Esophagus muscularis mucosa (tissue), 4 donors: Measurements from ENCODE around the gene TMEM271. TPM values are rescaled to one million over a fixed set of nuclear protein-coding genes. Genes with fewer than 3 reads are reported as not detected.

Experiments
- DNase-seq: peaks from one replicate; pipeline ENCODE4 v3.0.0-alpha.2; 2017; ENCODE audit errors: extremely low spot score
- H3K27ac ChIP-seq, 4 donors: fragments of 200-600 bp; sonication (generic); replicated peaks in 1 of 4; 1 replicate in 3 of 4; 2 replicates in 1 of 4; pipeline ENCODE4 v1.5.1; 2016 to 2019; ENCODE audit warnings: mild to moderate bottlenecking in 1 of 4
- H3K27me3 ChIP-seq, 4 donors: fragments of 200-600 bp; sonication (generic); one replicate each; pipeline versions ENCODE4 v1.5.1 to v1.6.0; 2016 to 2019
- H3K36me3 ChIP-seq, 4 donors: fragments of 200-600 bp; sonication (generic); one replicate each; pipeline ENCODE4 v1.5.1; 2016 to 2019
- H3K4me1 ChIP-seq, 4 donors: fragments of 200-600 bp; sonication (generic); one replicate each; pipeline ENCODE4 v1.5.1; 2016 to 2019
- H3K4me3 ChIP-seq, 4 donors: fragments of 200-600 bp; sonication (generic); 1 replicate in 2 of 4; 2 replicates in 2 of 4; pipeline ENCODE4 v1.5.1; 2016 to 2019; ENCODE audit warnings: mild to moderate bottlenecking in 4 of 4, moderate library complexity in 1 of 4
- H3K9me3 ChIP-seq, 4 donors: fragments of 200-600 bp; sonication (generic); 1 replicate in 3 of 4; 2 replicates in 1 of 4; pipeline ENCODE4 v1.5.1; 2016 to 2019
- EP300 ChIP-seq: sonication (generic); formaldehyde crosslinking; IDR thresholded peaks from one replicate; pipeline ENCODE4 v1.6.1; 2017; ENCODE audit warnings: antibody characterized with exemption
- POLR2A ChIP-seq: fragments of 450-650 bp; IDR thresholded peaks from one replicate; pipeline ENCODE4 v1.6.1; 2017; ENCODE audit warnings: antibody characterized with exemption, moderate library complexity, mild to moderate bottlenecking, low read depth
- POLR2AphosphoS5 ChIP-seq, 2 donors: sonication (generic); formaldehyde crosslinking; IDR thresholded peaks; one replicate each; pipeline ENCODE4 v1.6.1; 2017; ENCODE audit warnings: antibody characterized with exemption in 2 of 2
- WGBS: methylation state at CpG from one replicate; pipeline ENCODE4 v1.1.5; 2018; 5-methylcytosine and 5-hydroxymethylcytosine counted together
- intact Hi-C: fragments of 100-400 bp; cut with DNase I; formaldehyde crosslinking; loops from one replicate; pipeline ENCODE4 v1.15.1; 2023
- total RNA-seq, 4 donors: library from RNA; depleted of rRNA; stranded (reverse); fragments of >200 nt; gene quantifications; one replicate each; pipeline versions ENCODE4 v1.1.0 to v1.2.1, GENCODE V29; 2016
- TF ChIP-seq, protein P1 (sequence below), 3 experiments: fragments of 200-600 bp in 2 of 3; fragments of 450-650 bp in 1 of 3; sonication (generic) in 2 of 3; IDR thresholded peaks; one replicate each; pipeline ENCODE4 v1.5.1; 2017 to 2019; ENCODE audit warnings: antibody characterized with exemption in 3 of 3, mild to moderate bottlenecking in 2 of 3, moderate library complexity in 1 of 3

Gene TMEM271
- total RNA-seq, 4 donors from 2014 or later: 0.19 to 0.34 TPM; not detected in 2

- Histone ChIP-seq H3K4me3 (no peak overlapping the region), H3K9me3 (no peaks in the 10 kb centered on the region), H3K27me3 (peaks cover 0 to 88% (median 32%) of the 10 kb centered on the region in 4 donors), H3K27ac (no peak overlapping the region), H3K36me3 (no peaks in the 10 kb centered on the region), H3K4me1 (peaks cover 3 to 15% (median 13%) of the 10 kb centered on the region in 4 donors)
- WGBS: 87% methylated on average over 11 of the region's 11 CpGs
- DNase-seq: no peak
- intact Hi-C loops: no loop called here
- no peak for TF ChIP-seq EP300
- TF ChIP-seq POLR2AphosphoS5 (IDR thresholded peaks at IDR 0.05): no peak
- TF ChIP-seq, protein P1, sequence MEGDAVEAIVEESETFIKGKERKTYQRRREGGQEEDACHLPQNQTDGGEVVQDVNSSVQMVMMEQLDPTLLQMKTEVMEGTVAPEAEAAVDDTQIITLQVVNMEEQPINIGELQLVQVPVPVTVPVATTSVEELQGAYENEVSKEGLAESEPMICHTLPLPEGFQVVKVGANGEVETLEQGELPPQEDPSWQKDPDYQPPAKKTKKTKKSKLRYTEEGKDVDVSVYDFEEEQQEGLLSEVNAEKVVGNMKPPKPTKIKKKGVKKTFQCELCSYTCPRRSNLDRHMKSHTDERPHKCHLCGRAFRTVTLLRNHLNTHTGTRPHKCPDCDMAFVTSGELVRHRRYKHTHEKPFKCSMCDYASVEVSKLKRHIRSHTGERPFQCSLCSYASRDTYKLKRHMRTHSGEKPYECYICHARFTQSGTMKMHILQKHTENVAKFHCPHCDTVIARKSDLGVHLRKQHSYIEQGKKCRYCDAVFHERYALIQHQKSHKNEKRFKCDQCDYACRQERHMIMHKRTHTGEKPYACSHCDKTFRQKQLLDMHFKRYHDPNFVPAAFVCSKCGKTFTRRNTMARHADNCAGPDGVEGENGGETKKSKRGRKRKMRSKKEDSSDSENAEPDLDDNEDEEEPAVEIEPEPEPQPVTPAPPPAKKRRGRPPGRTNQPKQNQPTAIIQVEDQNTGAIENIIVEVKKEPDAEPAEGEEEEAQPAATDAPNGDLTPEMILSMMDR (IDR thresholded peaks at IDR 0.05): no peak
- no peak for TF ChIP-seq POLR2A
These were observed 5.3 kb downstream of the TMEM271 start for GRCh38 chr4:570754-571153.

DNA sequence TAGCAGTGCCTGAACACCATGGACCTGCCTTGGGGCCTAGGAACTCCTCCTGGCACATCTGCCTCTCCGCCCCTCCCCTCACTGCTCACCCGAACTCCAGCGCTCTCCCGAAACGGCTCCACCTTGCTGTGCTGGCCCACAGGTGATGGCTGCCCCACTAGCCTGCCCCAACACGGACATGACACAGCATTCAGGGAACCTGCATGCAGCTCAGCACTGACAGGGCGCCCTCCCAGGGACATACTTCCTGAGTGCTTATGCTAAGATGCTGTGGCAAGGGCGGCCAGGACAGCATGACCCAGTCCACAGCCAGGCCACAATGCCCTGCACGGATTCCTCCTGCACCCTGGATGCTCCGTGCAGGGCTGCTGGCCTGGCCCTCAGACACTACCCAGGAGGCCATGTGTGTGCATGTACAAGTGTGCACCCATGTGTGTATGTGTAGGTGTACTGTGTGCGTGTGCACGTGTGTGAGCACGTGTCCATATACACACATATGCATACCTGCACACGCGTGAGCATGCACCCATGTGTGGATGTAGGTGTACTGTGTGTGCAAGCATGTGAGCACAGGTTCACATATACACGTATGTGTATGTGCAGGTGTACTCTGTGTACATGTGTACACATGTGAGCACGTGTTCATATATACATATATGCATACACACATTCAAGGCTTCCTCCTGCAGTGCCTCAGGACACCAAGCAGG lies 6.0 kb downstream of the TMEM271 start:
- no peak overlapping the region for H3K27ac ChIP-seq
- no peaks in the 10 kb centered on the region for H3K9me3 ChIP-seq
- H3K4me1 ChIP-seq: peaks cover 3 to 9% (median 7%) of the 10 kb centered on the region in 4 donors
- no peak overlapping the region for H3K4me3 ChIP-seq
- TF ChIP-seq POLR2A: no peak
- no peak for TF ChIP-seq EP300
- TF ChIP-seq, protein P1 (IDR thresholded peaks at IDR 0.05): no peak
- no peak for TF ChIP-seq POLR2AphosphoS5 (IDR thresholded peaks at IDR 0.05)
- WGBS: 74% methylated on average over 5 of the region's 17 CpGs
- no peaks in the 10 kb centered on the region for H3K36me3 ChIP-seq
- DNase-seq: no peak
- intact Hi-C loops: no loop called here
- H3K27me3 ChIP-seq: peaks cover 0 to 82% (median 32%) of the 10 kb centered on the region in 4 donors

GRCh38 chr4:568962-569361 lies 7.1 kb downstream of the TMEM271 start:
- Histone ChIP-seq H3K36me3 (no peaks in the 10 kb centered on the region), H3K27ac (no peak overlapping the region), H3K27me3 (peaks cover 0 to 72% (median 22%) of the 10 kb centered on the region in 4 donors), H3K9me3 (no peaks in the 10 kb centered on the region), H3K4me3 (no peak overlapping the region), H3K4me1 (no peaks in the 10 kb centered on the region)
- WGBS: 68% methylated on average over 5 of the region's 5 CpGs
- DNase-seq: no peak
- TF ChIP-seq EP300: no peak
- intact Hi-C loops: no loop called here

DNA sequence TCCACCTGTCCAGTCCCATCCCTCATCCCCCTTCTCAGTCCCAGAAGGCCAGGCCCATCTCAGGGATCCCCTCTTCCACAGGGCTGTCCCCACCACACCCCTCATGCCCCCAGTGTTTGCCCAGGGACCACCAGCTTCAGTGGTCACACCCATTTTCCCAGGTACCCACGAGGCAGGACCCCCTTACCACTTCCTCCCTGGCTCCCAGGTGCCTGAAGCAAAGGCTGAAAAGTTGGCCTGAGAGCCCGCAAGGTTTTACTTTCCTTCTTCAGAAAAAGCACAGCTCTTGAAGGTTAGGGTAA lies 7.8 kb downstream of the TMEM271 start:
- 72% methylated on average over 2 of the region's 2 CpGs for WGBS
- Histone ChIP-seq H3K27ac (no peak overlapping the region), H3K36me3 (no peaks in the 10 kb centered on the region), H3K27me3 (peaks cover 0 to 65% (median 16%) of the 10 kb centered on the region in 4 donors), H3K9me3 (no peaks in the 10 kb centered on the region), H3K4me3 (no peak overlapping the region), H3K4me1 (no peaks in the 10 kb centered on the region)
- intact Hi-C loops: no loop called here
- TF ChIP-seq POLR2A (no peak), POLR2AphosphoS5 (IDR thresholded peaks at IDR 0.05) (no peak), EP300 (no peak)
- TF ChIP-seq, protein P1 (IDR thresholded peaks at IDR 0.05): no peak
- no peak for DNase-seq

- DNase-seq: no peak
- Histone ChIP-seq H3K27me3 (peaks cover 0 to 59% (median 11%) of the 10 kb centered on the region in 4 donors), H3K4me1 (no peaks in the 10 kb centered on the region), H3K4me3 (no peak overlapping the region), H3K27ac (no peak overlapping the region), H3K9me3 (no peaks in the 10 kb centered on the region), H3K36me3 (no peaks in the 10 kb centered on the region)
- TF ChIP-seq POLR2AphosphoS5 (IDR thresholded peaks at IDR 0.05) (no peak), POLR2A (no peak), EP300 (no peak)
- TF ChIP-seq, protein P1 (IDR thresholded peaks at IDR 0.05): no peak
- 74% methylated on average over 10 of the region's 10 CpGs for WGBS
- intact Hi-C loops: no loop called here
These were observed 8.4 kb downstream of the TMEM271 start for GRCh38 chr4:567457-568350.
